Head of caudate nucleus (tissue), 42 donors: Measurements from ENCODE around the gene IL36G.

Experiments used
- DNase-seq, 42 donors: peaks; one replicate each; pipeline versions ENCODE4 v3.0.0 to v3.0.0-alpha.2; 2020 to 2021; ENCODE audit warnings: mixed read lengths in 7 of 42
- intact Hi-C: fragments of 100-400 bp; cut with DNase I; formaldehyde crosslinking; loops from one replicate; pipeline ENCODE4 v1.15.0; 2022

Gene IL36G

DNA sequence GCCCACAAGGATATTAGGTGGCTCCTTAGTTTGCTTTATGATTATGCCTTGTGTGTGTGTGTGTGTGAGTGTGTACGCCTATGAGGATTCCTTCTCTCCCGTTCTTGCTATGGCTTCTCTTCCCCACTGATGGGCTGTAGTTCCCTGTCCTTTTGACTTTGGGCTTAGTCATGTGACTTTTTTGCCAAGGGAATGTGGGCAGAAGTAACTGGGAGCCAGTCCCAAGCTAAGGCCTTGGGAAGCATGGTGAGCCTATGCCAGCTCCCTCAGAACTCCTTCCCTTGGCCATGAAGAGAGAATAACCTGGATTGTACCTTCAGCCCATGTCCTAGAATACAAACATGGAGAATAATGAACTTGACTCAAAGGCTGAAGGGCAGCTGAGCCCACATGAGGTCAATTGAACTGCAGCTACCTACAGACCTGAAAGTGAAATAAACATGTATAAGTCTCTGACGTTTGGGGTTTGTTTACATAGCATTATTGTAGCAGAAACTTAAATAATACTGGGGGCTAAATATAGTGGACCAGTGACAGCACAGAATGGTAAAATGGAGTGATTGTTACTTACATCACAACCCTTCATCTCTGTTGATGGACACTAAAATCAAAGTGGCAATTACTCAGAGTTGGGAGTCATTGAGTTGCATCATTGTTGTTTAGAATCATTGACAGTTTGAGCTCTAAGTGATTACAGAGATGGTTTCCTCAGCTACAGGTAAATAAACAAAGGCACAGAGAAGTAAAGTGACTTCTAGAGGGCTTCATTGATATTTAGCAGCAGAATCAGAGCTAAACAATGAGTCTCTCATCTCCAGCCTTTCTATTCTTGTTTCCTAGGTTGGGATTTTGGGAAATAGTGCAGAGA is 15.3 kb upstream of the IL36G start:
- intact Hi-C loops, result no loop called here
- no peak for DNase-seq

DNA sequence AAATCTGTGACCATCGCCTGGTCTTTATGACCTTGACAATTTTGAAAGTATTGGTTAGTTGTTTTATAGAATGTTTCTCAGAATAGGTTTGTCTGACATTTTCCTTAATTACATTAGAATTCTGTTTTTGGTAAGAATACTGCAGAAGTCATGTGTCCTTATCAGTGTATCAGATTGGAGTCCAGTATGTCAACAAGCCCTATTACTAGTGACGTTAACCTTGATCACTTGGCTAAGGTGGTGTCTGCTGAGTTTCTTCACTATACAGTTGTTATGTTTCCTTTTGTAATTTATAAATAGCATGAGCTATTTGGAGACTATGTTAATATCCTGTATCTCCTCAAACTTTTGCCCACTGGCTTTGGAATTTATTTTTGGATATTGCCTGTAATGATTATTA is 10.8 kb upstream of the IL36G start:
- DNase-seq, result no peak
- intact Hi-C loops, result no loop called here

DNA sequence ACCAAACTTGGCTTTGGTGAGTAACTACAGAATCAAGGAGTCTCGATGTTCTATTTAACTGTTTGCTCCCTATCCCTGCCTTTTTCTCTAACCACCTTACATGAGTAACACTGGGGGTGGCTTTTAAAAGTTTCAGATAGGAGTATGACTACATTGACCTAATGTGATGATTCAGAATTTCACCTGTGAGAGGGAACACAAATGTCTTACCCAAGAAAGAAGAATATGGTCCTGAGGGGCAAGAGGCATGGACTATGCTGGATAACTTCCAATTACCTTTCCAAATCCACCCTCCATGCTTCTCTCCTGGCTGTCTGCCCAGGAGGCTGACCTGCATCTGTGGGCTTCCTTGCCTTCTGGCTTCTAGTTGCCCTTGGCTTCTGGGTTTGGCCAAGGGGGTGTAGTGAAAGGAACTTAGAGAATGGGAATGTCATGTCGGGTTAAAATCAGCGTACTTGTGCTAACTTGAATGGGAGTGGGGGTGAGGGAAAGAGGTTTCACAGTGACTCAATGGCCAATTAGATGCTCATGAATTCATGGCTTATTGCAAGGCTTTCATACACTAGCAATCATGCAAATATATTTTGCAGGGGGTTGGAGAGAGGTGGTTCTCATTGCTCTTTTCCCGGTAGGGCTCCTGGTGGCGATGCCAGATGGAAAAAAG is 5.3 kb upstream of the IL36G start:
- intact Hi-C loops, result no loop called here
- DNase-seq, result no peak

DNA sequence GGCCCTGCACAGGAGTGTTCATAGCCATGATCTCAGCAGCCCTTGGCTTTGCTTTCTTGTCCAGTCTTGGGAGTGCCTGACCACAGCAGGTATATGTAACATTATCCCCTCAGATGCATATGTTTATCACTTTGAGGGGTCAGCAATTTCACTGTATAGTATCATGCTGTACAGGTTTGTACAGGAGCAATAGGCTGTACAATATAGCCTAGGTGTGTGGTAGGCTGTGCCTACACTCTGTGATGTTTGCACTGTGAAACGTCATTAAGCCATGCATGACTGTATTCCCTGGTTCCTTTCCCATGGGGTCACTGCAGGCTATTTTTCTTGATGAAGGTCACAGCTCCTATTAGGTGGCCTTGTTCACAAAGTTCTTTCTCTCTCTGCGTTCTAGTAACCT is 4.7 kb upstream of the IL36G start:
- no peak for DNase-seq
- intact Hi-C loops, result no loop called here

DNA sequence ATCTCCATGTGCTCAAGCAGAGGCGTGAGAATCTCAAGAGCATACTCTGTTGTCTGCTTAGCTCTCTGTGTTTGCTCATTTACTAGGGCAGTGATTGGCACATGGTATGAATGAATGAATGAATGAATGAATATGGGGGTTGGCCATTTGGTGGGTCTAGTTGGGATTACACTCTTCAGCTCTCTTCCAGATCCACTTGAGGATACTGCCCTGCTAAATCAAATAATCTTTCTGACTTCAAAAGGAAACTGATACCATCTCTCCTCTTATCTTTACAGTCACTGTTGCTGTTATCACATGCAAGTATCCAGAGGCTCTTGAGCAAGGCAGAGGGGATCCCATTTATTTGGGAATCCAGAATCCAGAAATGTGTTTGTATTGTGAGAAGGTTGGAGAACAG is 1.9 kb downstream of the IL36G start:
- no peak for DNase-seq
- intact Hi-C loops, result no loop called here

DNA sequence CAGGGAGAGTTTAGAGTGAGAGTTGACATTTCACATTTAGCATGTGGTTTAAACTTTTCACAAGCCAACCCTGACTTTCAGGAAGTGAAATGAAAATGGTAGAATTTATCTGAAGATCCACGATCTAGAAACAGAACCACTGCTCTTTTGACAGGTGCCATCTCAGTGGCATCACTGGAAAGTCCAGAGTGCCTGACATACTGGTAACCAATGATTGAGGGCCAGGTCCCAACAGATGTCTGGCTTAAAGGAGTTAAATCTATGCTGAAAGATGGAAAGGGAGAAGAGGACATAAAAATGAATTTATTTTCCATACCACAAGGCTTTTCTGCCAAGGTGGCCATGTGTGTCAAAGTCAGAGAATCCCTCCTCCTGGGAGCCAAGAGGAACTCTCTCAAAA is 2.7 kb downstream of the IL36G start:
- DNase-seq, result no peak
- intact Hi-C loops, result no loop called here

GRCh38 chr2:112985090-112985489 is 7.3 kb downstream of the IL36G start:
- intact Hi-C loops, result no loop called here
- DNase-seq, result no peak

DNA sequence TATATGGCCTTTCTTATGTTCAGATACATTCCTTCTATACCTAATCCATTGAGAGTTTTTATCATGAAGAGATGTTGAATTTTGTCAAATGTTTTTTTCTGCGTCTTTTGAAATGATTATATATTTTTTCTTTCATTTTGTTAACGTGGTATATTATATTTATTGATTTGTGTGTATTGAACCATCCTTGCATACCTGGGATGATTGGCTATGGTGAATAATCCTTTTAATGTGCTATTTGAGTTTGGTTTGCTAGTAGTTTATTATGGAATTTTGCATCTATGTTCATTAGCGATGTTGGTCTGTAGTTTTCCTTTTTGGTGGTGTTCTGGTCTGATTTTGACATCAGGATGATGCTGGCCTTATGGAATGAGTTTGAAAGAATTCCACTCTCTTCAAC is 11.8 kb downstream of the IL36G start:
- no peak for DNase-seq
- intact Hi-C loops, result no loop called here

DNA sequence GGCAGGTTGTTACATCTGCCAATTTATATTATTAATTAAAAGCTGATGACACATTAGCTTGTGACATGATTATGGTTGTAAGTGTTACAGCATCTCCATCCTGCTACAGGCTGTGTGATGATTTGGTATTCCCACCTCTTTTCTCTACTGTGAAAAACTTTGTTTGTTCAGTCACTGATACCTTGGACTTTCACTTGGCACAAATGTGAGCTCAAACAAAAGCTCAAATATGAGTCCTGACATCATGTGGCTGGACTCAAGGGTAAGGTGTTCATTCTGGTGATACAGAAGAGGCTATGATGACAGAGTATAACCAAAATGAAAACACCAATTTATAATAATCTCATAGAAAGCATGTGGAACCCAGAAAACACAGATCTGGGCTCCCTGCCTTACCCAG is 16.0 kb downstream of the IL36G start:
- DNase-seq, result no peak
- intact Hi-C loops, result no loop called here

DNA sequence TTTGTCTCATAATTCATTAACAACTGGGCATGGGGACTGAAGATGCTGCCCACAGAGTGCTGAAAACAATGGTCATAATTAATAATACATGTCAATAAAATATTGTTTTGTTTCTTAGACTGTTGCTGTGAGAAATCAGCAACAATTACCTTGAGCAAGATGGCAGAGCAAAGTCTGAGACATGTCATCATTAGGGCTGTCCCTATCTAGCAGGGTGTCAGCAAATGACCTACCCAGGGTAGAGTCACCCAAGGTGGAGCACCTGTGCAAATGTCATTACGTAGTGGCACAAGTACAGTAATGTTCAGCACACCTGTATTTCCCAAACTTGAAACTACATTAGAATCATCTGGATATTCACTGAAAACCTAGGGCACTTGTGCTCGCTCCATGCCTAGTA is 16.8 kb downstream of the IL36G start:
- intact Hi-C loops, result no loop called here
- DNase-seq, result no peak

DNA sequence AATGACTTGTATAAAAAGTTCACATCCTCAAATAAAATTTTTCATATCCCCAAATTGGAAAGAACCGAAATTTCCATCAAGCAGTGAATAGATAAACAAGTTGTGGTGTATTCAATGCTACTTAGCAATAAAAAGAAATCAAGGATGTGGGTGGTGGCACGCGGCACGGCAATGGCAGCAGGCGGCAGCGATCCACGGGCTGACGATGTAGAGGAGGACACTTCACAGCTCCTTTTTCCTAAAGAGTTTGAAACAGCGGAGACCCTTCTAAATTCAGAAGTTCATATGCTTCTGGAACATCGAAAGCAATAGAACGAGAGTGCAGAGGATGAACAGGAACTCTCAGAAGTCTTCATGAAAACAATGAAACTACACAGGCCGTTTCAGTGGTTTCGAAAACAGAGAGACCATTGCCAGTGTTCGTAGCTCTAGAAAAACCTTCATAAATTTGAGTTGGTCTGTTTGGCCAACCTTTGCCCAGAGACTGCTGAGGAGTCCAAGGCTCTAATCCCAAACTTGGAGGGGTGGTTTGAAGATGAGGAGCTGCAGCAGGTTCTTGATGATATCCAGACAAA is 17.6 kb downstream of the IL36G start:
- DNase-seq, result no peak

DNA sequence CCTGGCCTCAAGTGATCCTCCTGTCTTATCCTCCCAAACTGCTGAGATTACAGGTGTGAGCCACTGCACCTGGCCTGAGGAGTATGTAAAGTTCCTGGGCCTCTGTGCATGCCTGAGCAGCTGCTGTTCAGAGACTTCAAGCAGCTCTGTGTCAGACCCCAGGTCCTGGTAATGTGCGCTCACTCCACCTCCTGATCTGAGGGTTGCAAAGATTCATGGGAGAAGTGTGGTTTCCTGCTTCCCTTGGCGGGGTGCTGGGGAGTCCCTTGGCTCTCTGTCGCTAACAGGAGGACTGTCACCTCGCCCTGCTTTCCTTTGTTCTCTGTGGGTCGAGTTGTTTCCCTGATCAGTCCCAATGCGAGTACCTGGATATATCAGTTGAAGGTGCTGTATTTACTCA is 18.8 kb downstream of the IL36G start:
- intact Hi-C loops, result no loop called here
- DNase-seq, result no peak

More for the DNA sequence above, 17.6 kb downstream of the IL36G start:
- intact Hi-C loops, result no loop called here

DNA sequence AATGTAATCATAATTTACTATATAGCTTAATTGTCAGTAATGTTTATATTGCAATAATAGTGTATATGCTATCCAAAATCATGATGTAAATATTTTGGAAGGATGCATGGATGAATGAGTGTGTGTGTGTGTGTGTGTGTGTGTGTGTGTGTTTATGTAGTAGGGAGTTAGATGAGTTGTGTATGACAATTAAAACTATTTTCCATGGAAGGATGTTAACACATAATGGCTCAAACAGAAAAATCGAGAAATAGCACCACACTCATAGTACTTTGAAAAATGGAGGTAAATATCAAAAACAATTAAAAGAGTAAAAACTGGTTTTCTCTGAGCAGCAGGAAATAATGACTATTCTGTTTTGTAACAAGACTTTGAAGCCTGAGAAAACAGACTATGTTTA is 19.3 kb downstream of the IL36G start:
- no peak for DNase-seq
- intact Hi-C loops, result no loop called here

GRCh38 chr2:113000436-113000835 is 22.6 kb downstream of the IL36G start:
- intact Hi-C loops, result no loop called here
- DNase-seq, result no peak

DNA sequence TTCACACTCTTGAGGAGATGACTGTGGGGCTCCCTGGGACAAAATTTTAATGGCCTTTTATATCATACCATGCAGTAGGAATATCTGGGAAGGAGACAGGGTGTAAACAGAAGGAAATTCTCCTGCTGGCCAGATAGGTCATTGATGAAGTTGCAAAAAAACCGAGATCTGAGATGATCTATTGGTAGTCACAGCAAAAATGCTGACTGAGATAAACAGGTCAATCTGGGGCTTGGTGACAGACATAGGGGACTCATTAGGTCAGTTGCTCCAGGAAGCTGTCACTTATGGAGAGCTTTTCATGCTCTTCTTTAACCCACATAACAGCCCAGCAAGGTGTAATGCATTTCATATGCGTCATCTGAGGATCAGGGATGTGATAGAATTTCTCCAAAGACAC is 24.9 kb downstream of the IL36G start:
- intact Hi-C loops, result no loop called here
- DNase-seq, result no peak

GRCh38 chr2:113005030-113005509 is 27.3 kb downstream of the IL36G start, which contains the start of gene IL36A:
IL36A (plus strand) TSS chr2:113005459; CDS start chr2:113005872, 413 bp downstream.
- intact Hi-C loops, result no loop called here
- DNase-seq, result no peak

DNA sequence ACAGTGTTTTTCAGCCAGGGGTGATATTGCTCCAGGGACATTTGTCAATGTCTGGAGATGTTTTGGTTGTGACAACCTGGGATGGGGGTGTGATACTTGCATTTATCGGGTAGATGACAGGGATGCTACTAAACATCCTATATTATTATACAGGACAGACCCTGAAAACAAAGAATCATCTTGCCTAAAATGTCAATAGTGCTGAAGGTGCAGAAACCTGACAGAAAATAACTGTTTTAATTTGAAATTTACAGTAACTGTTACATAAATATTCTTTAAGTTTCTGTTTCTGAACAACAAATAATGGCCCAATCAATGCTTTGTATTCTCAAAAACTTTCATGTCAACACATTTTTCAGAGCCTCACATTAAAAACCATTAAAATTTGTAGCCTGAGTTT is 29.4 kb downstream of the IL36G start:
- DNase-seq, result no peak
- intact Hi-C loops, result no loop called here

- no peak for DNase-seq
- intact Hi-C loops, result no loop called here
These were observed 31.8 kb downstream of the IL36G start for GRCh38 chr2:113009622-113010021.

GRCh38 chr2:113010088-113010487 is 32.3 kb downstream of the IL36G start:
- intact Hi-C loops, result no loop called here

DNA sequence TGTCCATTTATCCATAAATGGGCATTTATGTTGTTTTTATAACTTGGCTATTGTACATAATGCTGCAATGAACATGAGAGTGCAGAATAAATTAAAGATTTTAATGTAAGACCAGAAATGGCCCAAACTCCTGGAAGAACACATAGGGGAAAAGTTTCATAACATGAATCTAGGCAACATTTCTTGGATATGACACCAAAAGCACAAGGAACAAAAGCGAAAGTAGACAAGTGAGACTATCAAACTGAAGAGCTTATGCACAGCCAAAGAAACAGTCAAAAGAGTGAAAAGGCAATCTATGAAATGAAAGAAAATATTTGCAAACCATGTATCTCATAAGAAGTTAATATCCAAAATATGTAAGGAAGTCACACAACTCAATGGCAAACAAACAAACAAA is 33.3 kb downstream of the IL36G start:
- intact Hi-C loops, result no loop called here
- DNase-seq, result no peak

More at GRCh38 chr2:113010088-113010487, 32.3 kb downstream of the IL36G start:
- DNase-seq, result no peak
